SH-SY5Y (cell line): ENCODE measurements around the gene SPATA46.

Experiments used
- GATA2 ChIP-seq: IDR thresholded peaks from 2 replicates; pipeline ENCODE4 v1.6.1; 2011; ENCODE audit warnings: mild to moderate bottlenecking, low read depth, low read length
- GATA3 ChIP-seq: IDR thresholded peaks from 2 replicates; pipeline ENCODE4 v1.6.1; 2011; ENCODE audit warnings: low read depth, mild to moderate bottlenecking, low read length, moderate library complexity

DNA sequence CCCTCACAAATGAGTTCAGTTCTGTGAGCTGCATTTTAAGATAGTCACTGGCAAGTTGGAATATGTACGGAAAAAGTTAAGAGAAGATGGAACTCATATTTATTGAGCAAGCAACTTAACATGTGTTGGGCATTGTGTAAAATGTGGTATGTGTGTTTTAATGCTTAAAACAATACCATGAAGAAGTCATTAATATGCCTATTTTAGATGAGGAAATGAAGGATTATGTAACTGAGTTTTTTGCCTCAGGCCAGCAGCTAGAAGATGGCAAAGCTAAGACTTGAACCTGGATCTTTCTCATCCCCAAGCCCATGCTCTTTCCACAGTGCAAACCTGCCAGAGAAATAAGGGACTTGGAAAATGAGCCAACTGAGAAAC is 48.9 kb downstream of the SPATA46 start:
- TF ChIP-seq GATA2, result no peak
- TF ChIP-seq GATA3, result no peak
